GM19043 (cell line): ENCODE data around the gene MARK2.
A peak's percentile ranks its signal among the peaks of the same experiment; 100 is the strongest.

Experiments
- ATAC-seq: cut with Tn5 transposase; IDR thresholded peaks from one replicate; pipeline ENCODE4 v1.9.1; 2021; ENCODE audit warnings: low read depth; ENCODE audit not compliant: unreplicated experiment

MARK2 gene

DNA sequence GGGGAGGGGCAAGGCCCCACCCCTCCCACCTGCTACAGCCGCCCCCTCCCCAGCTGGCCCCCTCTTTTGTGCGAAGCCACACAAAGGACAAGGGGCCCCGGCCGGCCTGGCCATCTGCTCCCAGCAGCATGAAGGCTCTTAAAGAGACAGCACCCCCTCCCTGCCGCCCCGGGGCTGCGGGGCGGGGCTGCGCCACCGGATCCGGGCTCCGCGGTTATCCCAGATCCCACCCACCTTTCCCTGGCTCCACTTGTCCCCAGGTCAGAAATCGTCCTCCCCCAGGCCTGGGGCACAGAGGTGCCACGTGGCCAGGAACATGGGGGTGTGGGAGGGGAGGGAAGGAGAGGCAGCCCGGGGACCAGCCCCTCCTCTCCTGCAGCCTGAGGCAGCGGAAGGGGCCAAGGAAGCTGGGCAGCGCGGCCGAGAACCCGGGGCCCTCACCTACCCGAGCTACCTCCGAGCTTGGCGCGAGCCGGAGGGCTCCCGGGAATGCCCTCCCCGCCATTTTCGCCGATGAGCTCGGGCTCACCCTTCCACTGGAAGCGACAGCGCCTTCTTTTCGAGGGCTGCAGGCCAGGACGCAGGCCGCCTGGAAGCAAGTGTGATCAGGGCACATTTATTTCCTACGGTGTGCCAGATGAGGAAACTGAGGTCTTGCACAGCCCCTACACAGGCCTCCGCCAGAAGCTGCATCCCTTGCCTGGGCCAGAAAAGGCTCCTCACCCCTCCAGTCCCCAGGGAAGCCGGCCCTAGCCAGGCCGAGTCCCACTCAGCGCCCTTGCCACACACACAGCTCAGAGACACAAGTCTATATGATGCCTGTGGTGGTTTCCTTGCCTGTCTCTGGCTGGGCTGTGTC lies 80.6 kb downstream of the MARK2 start:
- no peak for ATAC-seq

DNA sequence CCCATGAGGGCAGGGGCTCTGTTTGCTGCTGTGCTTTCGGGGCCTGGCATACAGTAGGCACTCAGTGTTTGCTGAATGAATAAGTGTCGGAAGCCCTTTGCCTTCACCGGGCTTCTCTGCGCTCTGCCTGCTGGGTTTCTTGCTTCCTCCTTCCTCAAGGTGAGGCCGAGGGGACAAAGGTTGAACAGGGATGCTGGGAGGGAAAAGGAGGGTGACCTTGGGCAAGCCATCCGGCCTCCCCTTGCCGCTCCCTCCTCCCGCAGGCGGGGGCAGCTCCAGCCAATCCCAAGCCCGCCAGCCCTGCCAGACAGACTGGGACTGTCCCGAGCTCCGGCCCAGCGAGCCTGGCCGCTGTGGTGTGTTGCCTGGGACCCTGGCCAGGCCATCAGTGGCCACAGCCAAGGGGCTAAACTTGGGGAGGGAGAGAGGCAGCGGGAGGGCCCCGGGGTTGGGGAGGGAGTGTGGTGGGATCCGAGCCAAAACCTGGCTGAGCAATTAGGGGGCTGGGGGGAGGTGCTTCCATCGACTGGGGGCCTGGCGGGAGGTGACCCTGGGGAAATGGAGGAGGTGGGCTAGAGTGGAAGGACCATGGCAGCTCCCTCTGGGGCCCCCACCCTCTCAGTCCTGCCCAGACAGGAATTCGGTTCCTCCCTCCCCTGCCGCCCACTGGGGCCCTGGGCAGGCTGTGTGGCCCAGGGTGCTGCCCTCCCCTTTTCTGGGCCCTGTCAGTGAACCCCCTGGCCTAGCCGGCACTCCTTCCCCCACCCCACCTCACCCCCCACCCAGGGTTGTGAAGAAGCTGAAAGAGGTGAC lies 81.4 kb downstream of the MARK2 start:
- ATAC-seq = no peak

DNA sequence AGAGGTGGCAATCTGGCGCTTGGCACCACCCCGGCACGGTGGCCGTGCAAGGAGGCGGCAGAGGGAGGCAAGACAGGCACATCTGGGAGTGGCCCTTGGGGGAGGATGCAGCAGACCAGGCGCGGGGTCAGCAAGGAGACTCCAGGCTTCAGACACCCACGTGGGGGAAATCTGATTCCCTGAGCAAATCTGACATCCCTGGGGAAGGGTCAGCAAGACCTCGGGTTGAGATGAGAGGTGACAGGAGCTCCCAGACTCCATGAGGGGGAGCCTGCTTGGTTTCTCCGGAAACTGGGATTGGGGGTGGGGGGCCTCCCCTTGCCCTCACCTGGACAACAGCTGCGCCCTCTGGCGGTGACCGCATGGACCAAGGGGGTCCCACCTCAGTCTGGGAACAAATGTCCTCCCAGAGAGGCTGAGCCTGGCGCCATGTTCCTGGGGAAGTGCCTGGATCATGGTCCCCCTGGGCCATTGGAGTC lies 82.1 kb downstream of the MARK2 start:
- ATAC-seq = no peak

DNA sequence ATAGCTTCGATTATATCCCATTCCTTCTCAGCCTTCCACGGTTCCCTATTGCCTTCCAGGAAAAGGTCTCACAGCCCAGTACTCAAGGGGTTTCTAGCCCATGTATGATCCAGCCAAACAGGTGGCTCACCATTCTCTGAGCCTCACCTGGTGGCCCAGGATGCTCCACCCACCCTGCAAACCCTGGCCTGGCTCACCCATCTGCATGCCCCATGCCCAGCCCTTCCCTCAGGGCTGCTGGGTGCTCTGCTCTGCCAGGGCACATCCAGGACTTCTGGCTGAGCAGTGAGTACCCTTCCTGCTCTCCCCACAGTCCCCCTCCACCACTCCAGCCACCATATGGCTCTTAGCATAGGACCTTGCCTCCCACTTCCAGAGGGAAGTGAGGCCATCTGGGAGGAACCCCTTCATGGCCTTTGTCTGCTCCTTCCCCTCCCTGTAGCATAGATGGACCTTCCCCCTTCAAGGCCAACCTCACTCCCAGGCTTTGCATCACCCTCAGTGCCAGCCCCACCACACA lies 83.8 kb downstream of the MARK2 start:
- ATAC-seq = no peak

DNA sequence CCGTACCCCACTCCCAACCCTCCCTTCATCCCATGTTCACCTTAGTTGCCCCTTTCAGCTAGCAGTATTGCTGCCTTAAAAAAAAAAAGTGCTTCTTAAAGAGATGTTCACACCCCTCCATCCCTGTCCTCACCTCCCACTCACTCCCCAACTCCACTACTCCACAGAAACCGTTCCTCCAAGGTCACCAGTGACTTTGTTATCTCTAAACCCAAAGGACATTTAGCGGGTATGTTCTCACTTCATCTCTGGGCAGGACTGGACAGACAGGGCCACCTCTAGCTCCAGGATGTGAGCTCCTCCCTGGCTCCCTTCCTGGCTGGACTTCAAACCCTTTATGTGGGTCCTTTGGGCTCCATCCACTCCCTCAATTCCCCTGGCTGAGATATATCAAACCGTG lies 84.4 kb downstream of the MARK2 start:
- ATAC-seq = no peak

DNA sequence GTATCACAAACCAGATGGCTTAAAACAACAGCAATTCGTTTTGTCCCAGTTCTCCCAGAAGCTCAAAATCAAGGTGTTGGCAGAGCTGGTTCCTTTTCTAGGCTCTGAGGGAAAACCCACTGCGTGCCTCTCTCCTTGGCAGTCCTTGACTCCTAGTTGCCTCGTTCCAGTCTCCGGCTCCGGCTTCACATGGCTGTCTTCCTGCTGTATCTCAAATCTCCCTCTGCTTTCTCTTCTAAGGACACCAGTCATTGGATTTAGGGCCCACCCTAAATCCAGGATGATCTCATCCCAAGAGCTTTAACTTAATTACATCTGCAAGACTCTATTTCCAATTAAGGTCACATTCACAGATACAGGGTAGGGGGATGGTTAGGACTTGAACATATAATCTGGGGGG lies 90.7 kb downstream of the MARK2 start:
- no peak for ATAC-seq

DNA sequence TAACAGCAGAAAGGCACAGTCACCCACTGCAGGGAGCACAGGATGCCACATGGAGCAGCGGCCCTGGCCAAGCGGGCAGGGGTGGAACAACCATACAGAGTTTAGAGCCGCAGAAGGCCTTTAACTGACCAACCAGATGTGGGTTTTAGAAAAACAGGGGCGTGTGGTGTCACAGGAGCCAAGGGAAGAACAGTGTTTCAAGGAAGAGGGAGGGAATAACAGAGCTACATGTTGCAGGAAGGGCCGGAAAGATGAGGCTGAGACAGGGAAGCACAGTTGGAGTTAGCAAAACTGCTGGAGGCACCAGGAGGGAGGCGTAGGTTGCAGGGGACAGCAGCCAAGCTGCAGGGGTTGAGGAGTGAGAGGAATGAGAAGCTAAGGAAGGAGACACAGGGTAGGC lies 92.1 kb downstream of the MARK2 start:
- no peak for ATAC-seq

DNA sequence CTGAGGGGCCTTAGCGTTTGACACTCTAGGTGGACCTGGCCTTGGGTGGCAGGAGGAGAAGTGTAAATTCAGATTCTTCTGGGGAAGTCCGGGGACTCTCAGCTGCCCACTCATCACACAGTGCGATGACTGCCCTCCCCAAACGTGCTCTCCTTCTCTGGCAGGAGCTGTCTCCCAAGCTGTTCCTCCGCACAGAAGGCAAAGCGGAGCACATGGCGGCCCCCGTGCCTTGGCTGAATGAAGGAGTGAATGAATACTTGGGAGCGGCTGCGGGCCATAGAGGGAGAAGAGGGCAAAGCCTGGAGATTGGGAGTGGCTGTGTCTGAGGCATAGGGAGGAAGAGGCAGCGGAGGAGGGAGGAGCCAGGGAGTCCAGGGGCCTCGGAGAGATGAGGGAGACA lies 93.0 kb downstream of the MARK2 start:
- ATAC-seq = no peak

DNA sequence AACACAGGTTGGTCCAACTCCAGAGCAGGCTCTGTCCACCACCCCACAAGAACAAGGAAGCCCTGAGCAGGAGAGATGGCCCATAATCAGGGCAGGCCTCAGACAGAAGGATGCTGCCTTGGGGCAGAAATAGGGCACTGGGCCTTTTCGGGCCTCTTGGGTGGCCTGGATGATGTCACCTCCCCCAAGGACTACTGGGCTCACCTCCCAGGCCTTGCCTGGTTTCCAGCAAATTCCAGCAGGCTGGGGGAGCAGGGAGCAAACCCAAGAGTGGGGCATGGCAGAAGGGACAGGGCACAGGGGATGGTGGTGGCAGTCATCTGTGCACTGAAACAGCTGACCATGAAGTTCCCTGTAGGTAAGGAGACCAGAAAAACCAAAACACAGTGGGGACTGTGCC lies 94.5 kb downstream of the MARK2 start:
- no peak for ATAC-seq

DNA sequence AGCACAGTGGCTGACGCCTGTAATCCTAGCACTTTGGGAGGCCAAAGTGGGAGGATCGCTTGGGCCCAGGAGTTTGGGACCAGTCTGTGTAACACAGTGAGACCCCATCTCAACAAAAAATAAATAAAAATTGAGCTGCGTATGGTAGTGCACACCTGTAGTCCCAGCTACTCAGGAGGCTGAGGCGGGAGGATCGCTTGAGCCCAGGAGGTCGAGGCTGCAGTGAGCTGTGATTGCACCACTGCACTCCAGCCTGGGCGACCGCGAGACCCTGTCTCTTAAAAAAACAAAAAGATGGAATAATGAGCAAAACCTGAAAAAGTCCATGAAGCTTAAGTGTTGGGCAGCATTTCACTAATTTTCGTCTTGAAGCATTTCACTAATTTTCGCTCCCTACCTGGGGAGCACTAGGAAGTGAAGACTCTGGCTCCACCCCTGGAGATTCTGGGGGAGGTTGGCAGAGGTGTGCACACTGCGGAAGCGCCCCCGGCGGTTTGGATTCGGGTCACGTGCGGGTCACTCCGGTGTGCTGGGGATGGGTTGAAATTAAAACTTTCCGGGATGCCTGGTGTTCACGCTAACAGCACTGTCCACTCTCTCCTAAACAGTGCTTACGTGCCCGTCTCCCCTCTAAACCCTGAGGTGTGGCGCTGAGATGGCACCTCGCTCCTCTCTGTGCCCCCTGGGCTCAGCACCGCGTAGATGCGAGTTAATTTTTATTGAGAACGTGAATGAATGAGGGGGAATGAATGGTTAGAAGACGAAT lies 99.0 kb downstream of the MARK2 start:
- ATAC-seq = no peak

DNA sequence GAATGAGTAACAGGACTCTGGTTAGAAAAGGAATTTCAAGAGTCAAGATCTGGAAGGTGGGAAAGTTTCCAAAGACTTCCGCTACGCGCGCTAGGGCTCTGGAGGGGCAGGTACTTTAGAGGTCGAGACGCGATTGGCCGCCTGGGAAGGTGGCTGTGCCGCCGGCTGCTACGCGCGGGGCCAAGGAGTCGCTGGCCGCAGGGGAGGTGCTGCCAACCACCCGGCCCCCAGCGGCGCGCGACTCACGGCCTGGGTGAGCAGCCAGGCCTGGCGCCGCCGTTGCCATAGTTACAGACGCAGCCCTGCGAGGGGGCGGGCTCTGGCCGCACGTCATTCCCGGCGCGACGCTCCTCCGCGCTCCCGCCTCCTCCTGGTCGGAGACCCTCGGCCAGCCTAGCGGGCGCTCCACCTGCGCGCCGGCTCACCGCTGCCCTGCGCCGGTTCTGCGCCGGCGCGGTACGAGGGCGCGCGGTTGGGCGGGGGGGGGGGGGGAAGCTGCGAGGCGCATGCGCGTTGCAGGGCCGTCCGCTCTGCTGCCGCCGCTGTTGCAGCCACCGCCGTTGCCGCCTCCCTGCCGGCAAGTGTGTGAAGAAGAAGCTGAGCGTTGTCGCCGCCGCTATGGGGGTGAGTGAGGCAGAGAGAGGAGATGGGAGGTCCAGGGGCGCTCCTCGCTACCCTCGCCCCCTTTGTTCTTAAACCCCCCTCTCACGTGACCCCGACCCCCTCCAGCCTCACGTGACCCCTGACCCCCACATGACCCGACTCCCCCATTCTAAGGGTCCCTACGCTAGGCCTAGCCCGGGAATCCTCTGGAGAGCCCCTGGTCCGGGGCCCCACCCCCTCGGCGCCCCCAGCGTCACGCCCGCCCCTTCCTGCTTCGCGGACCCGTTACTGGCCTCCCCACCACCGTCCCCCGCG lies 99.8 kb downstream of the MARK2 start, which contains the start of gene NAA40:
Gene NAA40, plus strand, starts transcription at position 524 of the 918 bp plus-strand sequence. Its CDS starts 95 bp downstream, at position 619.
- peak; percentile 93 for ATAC-seq

DNA sequence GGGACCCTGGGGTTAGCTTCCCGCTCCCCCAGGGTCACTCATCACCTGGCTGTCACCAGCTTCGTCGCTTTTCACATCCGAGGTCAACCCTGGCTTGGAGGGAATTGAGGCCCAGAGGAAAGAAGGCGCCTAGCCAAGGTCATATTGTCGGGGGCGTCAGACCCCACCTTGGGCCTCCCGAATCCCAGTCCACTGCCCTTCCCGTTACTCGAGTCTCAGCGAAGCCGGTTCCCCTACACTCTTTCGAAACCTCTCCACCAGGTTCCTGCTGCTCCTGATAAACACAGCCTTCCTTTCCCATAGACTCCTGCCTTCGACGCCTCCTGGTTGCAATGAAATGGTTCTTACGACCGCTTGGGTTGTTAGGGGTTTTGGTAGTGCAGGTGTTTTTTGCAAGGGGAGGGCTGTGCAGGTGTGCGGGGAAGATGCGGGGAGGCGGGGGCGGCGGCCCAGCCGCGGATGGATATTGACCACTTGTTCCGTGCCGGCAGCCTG lies 100.5 kb downstream of the MARK2 start:
- ATAC-seq = no peak

DNA sequence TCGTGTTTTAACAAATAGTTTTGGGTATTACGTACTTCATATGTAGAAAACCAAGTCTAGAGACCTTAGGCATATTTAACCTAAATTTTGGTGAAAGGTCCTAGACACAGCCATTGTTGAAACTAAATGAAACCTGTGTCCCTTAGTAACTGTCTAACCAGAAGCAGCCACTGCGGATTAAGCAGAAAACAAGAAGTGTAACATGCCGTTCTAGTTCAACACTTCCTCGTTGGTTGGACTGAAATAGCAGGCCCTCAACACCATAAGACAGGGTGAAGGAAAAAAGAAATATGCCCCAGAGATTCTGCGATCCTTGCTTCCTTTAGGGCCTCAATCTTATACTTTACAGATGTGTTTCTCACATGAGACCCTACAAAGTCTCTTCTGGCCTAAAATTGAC lies 101.9 kb downstream of the MARK2 start:
- ATAC-seq = no peak

DNA sequence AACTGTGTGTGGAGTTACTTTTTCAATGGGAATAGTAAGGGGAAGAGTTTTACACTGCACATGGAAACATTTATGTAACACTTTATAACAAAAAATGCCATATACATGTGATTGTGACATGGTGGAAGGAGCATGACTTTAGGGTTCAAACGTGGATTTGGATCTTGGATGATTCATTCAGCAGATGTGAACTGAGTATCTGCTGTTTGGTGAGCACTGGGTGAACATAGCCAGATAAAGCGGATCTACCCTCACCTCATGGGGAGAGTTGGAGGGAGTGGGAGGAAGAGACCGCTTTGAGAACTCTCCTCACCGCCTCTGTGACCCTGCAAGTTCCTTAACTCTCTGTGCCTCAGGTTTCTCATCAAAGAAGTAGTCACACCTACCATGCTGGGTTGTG lies 103.0 kb downstream of the MARK2 start:
- no peak for ATAC-seq

DNA sequence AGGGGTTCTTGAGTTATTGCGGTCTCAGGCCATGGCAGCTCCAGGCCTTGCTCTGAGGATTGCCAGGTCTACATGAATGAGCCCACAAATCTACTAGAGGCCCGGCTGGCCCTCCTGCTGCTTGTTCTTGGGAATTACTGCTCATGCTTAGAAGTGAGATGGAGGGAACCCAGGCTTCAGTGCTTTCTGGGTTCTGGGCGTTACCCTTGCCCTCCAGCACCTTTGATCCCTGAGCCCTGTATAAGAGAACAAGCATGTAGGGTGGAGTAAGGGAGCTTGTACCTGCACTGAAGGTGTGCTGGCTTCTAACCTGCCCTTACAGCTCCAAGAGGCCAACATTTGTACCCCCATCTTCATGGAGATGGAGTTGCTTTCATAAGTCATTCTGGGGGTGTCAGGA lies 103.9 kb downstream of the MARK2 start:
- no peak for ATAC-seq

DNA sequence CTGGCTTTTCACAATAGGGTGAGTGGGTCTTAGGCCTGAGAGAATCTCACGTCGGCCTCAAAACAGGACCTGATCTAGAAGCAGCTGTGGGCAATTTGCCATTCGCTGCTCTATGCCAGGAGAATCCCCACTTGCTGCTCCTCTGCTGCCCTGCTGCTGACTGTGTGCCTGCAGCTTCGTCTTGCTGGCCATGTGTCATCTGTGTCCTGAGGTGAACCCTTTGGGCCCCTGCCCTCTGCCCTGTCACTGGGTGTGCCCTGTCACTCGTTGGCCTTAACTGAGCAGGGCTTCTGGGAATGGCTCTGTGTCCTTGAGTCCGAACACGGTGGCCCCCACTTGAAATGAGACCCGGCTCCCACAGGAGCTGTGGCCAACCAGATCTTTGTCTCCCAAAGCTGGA lies 106.1 kb downstream of the MARK2 start:
- ATAC-seq = no peak

DNA sequence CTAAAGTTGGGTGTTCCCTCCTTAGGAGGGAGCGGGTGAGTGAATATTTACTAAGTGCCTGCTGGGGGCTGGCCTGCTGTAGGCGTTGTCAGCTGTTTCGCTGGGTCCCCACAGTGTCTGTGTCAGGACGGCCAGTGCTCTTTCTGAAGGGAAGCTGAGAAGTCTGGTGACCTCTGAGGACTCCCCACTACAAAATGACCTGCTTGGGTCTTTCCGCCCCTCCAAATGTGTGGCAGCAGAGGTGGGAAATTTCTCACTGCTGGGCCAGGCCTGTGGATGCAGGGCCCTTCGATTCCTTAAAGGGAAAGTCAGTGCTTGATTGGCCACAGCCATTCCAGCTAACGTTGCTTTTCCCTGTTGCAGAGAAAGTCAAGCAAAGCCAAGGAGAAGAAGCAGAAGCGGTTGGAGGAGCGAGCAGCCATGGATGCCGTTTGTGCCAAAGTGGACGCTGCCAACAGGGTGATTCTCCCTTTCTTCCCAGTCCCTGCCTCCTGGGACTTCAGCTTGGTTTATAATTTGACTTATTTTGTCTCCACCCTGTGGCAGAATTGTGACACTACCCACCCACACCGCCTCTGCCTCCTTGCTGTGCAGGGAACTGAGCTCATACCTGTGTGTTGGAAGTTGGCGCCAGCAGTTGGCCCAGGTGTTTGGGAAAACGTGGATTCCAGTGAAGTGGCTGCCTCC lies 106.7 kb downstream of the MARK2 start:
- ATAC-seq = no peak

DNA sequence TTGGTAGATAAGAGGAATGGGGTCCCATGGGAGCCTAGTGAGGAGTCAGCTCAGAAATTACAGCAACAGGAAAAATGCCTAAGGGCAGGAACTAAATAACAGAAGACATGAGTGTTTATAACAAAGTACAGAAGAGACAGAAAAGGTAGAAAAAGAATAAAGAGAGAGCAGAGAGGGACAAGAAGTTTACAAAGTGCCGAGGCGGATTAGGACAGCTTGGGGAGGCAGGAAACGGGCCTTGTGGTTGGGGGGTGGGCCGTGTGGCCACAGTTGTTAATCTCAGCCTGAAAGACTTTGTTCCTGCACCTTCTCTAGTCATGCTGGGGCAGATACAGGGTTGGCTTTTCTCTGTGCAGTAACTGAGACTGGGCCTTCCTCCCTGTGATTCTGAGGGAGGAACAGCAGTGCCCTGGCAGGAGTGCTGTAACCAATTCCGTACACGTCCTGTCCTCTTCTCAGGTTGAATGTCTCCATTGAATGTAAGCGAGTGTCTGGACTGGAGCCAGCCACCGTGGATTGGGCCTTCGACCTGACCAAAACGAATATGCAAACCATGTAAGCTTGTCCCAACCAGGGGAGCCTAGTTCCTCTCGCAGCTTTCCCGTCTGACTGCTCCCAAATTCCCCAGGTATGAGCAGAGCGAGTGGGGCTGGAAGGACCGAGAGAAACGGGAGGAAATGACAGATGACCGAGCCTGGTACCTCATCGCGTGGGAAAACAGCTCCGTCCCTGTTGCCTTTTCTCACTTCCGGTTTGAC lies 113.0 kb downstream of the MARK2 start:
- peak; percentile 45 for ATAC-seq
